H9 (cell line): ENCODE measurements around the gene ESRRA. TPM values are rescaled to one million over a fixed set of nuclear protein-coding genes. Genes with fewer than 3 reads are reported as not detected.

ENCODE experiments used
- DNase-seq: peaks from one replicate; pipeline ENCODE4 v3.0.0-alpha.2; 2017
- H2AFZ ChIP-seq: one replicate; pipeline ENCODE4 v1.6.1; 2013; ENCODE audit warnings: mild to moderate bottlenecking, low read length, control low read depth, moderate library complexity
- H2AK5ac ChIP-seq: 2 replicates; pipeline ENCODE4 v1.6.1; 2013; ENCODE audit warnings: low read length, control low read depth, mixed read lengths; ENCODE audit not compliant: insufficient read length
- H2BK120ac ChIP-seq: one replicate; pipeline ENCODE4 v1.6.1; 2013; ENCODE audit warnings: low read depth, mild to moderate bottlenecking, low read length, control low read depth, inconsistent platforms; ENCODE audit not compliant: poor library complexity, severe bottlenecking
- H2BK12ac ChIP-seq: 2 replicates; pipeline ENCODE4 v1.6.1; 2013; ENCODE audit warnings: low read length, control low read depth, mixed read lengths, low read depth; ENCODE audit not compliant: insufficient read length
- H2BK15ac ChIP-seq: 2 replicates; pipeline ENCODE4 v1.6.1; 2013; ENCODE audit warnings: low read depth, low read length, control low read depth
- H2BK20ac ChIP-seq: one replicate; pipeline ENCODE4 v1.6.1; 2013; ENCODE audit warnings: low read depth, mild to moderate bottlenecking, low read length, control low read depth, inconsistent platforms; ENCODE audit not compliant: poor library complexity, severe bottlenecking
- H2BK5ac ChIP-seq: 2 replicates; pipeline ENCODE4 v1.6.1; 2013; ENCODE audit warnings: low read length, control low read depth, mixed read lengths; ENCODE audit not compliant: insufficient read length
- H3K14ac ChIP-seq: 2 replicates; pipeline ENCODE4 v1.6.1; 2013; ENCODE audit warnings: low read length, control low read depth; ENCODE audit not compliant: insufficient read depth
- H3K18ac ChIP-seq: 2 replicates; pipeline ENCODE4 v1.6.1; 2013; ENCODE audit warnings: low read depth, mild to moderate bottlenecking, mixed read lengths, low read length, control low read depth; ENCODE audit not compliant: insufficient read length
- H3K23ac ChIP-seq: 2 replicates; pipeline ENCODE4 v1.6.1; 2013; ENCODE audit warnings: low read length, control low read depth, mixed read lengths, low read depth; ENCODE audit not compliant: insufficient read length
- H3K23me2 ChIP-seq: 2 replicates; pipeline ENCODE4 v1.6.1; 2013; ENCODE audit warnings: low read depth, mild to moderate bottlenecking, mixed read lengths, low read length, control low read depth; ENCODE audit not compliant: insufficient read length, poor library complexity, severe bottlenecking
- H3K27ac ChIP-seq: 2 replicates; pipeline ENCODE4 v1.5.1; 2013; ENCODE audit warnings: low read length, control low read depth, mixed read lengths, low read depth; ENCODE audit not compliant: insufficient read length
- H3K27me3 ChIP-seq: 2 replicates; pipeline ENCODE4 v1.6.1; 2013; ENCODE audit warnings: low read length, control low read depth, inconsistent platforms; ENCODE audit not compliant: insufficient read depth
- H3K4ac ChIP-seq: 2 replicates; pipeline ENCODE4 v1.6.1; 2013; ENCODE audit warnings: low read depth, mild to moderate bottlenecking, control low read depth, inconsistent platforms, low read length, moderate library complexity
- H3K4me1 ChIP-seq: 2 replicates; pipeline ENCODE4 v1.6.1; 2013; ENCODE audit warnings: low read length, control low read depth, inconsistent platforms; ENCODE audit not compliant: insufficient read depth
- H3K4me2 ChIP-seq: 2 replicates; pipeline ENCODE4 v1.6.1; 2013; ENCODE audit warnings: low read length, control low read depth, mixed read lengths; ENCODE audit not compliant: insufficient read length, insufficient read depth
- H3K56ac ChIP-seq: 2 replicates; pipeline ENCODE4 v1.6.1; 2013; ENCODE audit warnings: low read depth, mild to moderate bottlenecking, mixed read lengths, low read length, control low read depth; ENCODE audit not compliant: insufficient read length
- H3K79me1 ChIP-seq: 2 replicates; pipeline ENCODE4 v1.6.1; 2013; ENCODE audit warnings: low read depth, mild to moderate bottlenecking, moderate library complexity, low read length, control low read depth, inconsistent platforms; ENCODE audit not compliant: insufficient read depth, poor library complexity, severe bottlenecking
- H3K79me2 ChIP-seq: 2 replicates; pipeline ENCODE4 v1.6.1; 2013; ENCODE audit warnings: low read length, control low read depth, inconsistent platforms; ENCODE audit not compliant: insufficient read depth
- H3K9ac ChIP-seq: 2 replicates; pipeline ENCODE4 v1.6.1; 2013; ENCODE audit warnings: low read length, control low read depth, mixed read lengths; ENCODE audit not compliant: insufficient read length; ENCODE audit errors: extremely low read depth
- H3K9me3 ChIP-seq: one replicate; pipeline ENCODE4 v1.6.1; 2013; ENCODE audit warnings: low read depth, low read length, inconsistent platforms; ENCODE audit not compliant: control insufficient read depth
- H3T11ph ChIP-seq: one replicate; pipeline ENCODE4 v1.6.1; 2013; ENCODE audit warnings: mild to moderate bottlenecking, low read length, control low read depth, inconsistent platforms
- H4K20me1 ChIP-seq: one replicate; pipeline ENCODE4 v1.6.1; 2013; ENCODE audit not compliant: control insufficient read depth, insufficient read length, insufficient read depth
- H4K5ac ChIP-seq: 2 replicates; pipeline ENCODE4 v1.6.1; 2013; ENCODE audit warnings: low read depth, mild to moderate bottlenecking, mixed read lengths, low read length, control low read depth; ENCODE audit not compliant: insufficient read length
- H4K8ac ChIP-seq: replicated peaks from 2 replicates; pipeline ENCODE4 v1.6.1; 2013; ENCODE audit warnings: low read length, control low read depth, mixed read lengths, low read depth; ENCODE audit not compliant: insufficient read length
- H4K91ac ChIP-seq: 2 replicates; pipeline ENCODE4 v1.6.1; 2013; ENCODE audit warnings: low read depth, mild to moderate bottlenecking, moderate library complexity, mixed read lengths, low read length, control low read depth; ENCODE audit not compliant: insufficient read length
- H3K27ac Mint-ChIP-seq, 3 experiments: 2 replicates in 2 of 3; 3 replicates in 1 of 3; pipeline ENCODE4 v1.8.0; 2020 to 2021; ENCODE audit warnings: mixed read lengths in 3 of 3, mild to moderate bottlenecking in 1 of 3, moderate library complexity in 1 of 3
- H3K27me3 Mint-ChIP-seq: 2 replicates; pipeline ENCODE4 v1.8.0; 2021; ENCODE audit warnings: low read depth, mild to moderate bottlenecking, moderate library complexity, mixed read lengths
- H3K36me3 Mint-ChIP-seq, 3 experiments: 2 replicates in 2 of 3; 3 replicates in 1 of 3; pipeline ENCODE4 v1.8.0; 2020 to 2021; ENCODE audit warnings: low read depth in 3 of 3, mixed read lengths in 3 of 3; ENCODE audit not compliant: insufficient read depth in 1 of 3
- H3K4me1 Mint-ChIP-seq, 2 experiments: 2 replicates each; pipeline ENCODE4 v1.8.0; 2020; ENCODE audit warnings: mixed read lengths in 2 of 2
- H3K4me3 Mint-ChIP-seq, 2 experiments: 2 replicates in 1 of 2; 3 replicates in 1 of 2; pipeline ENCODE4 v1.8.0; 2020 to 2021; ENCODE audit warnings: mild to moderate bottlenecking in 2 of 2, mixed read lengths in 2 of 2, moderate library complexity in 1 of 2
- H3K9me3 Mint-ChIP-seq, 2 experiments: 2 replicates in 1 of 2; 3 replicates in 1 of 2; pipeline ENCODE4 v1.8.0; 2020; ENCODE audit warnings: mild to moderate bottlenecking in 2 of 2, mixed read lengths in 2 of 2, moderate library complexity in 1 of 2
- CTCF ChIP-seq: fragments of 200-600 bp; sonication (generic); conservative IDR thresholded peaks from 3 replicates; pipeline ENCODE4 v1.8.0; 2021; ENCODE audit warnings: antibody characterized with exemption, mild to moderate bottlenecking
- WGBS: extraction: QIAGEN DNeasy Blood & Tissue Kit; methylation state at CpG from one replicate; pipeline ENCODE4 v1.1.7; 2013; ENCODE audit warnings: missing lambda C conversion rate, low lambda C conversion rate, mixed read lengths; ENCODE audit not compliant: insufficient read length; ENCODE audit errors: extremely low coverage; 5-methylcytosine and 5-hydroxymethylcytosine counted together
- total RNA-seq: library from RNA; stranded (reverse); gene quantifications from 2 replicates; pipeline ENCODE4 v1.2.1, GENCODE V29; 2021

The ESRRA gene
- total RNA-seq, 1 experiment from 2014 or later = 42.3 TPM

- no peak overlapping the region for H3K14ac ChIP-seq
- no peak overlapping the region for H3K56ac ChIP-seq
- no peaks in the 10 kb centered on the region for H3K79me2 ChIP-seq
- no peak overlapping the region for H3K4me3 Mint-ChIP-seq
- no peaks in the 10 kb centered on the region for H4K20me1 ChIP-seq
- no peak overlapping the region for H2BK20ac ChIP-seq
- H3T11ph ChIP-seq = no peak overlapping the region
- H2BK120ac ChIP-seq = no peak overlapping the region
- no peaks in the 10 kb centered on the region; a peak in 2 of 5 replicates for H3K9me3 Mint-ChIP-seq
- no peak overlapping the region for H3K27ac ChIP-seq
- WGBS = no CpG with 5 or more reads among the region's 13 CpGs
- H3K4ac ChIP-seq = no peak overlapping the region
- DNase-seq = no peak
- H3K9me3 ChIP-seq = no peaks in the 10 kb centered on the region
- peaks cover 39% of the 10 kb centered on the region for H3K27me3 ChIP-seq
- H2BK5ac ChIP-seq = no peak overlapping the region
- no peak overlapping the region for H4K91ac ChIP-seq
- no peak overlapping the region for H3K18ac ChIP-seq
- H2BK12ac ChIP-seq = no peak overlapping the region
- H3K79me1 ChIP-seq = no peaks in the 10 kb centered on the region
- H3K27ac Mint-ChIP-seq = no peak overlapping the region
- no peaks in the 10 kb centered on the region for H3K4me1 ChIP-seq
- H2BK15ac ChIP-seq = no peak overlapping the region
- H4K5ac ChIP-seq = no peak overlapping the region
- H2AFZ ChIP-seq = no peak overlapping the region
- peaks cover 52% of the 10 kb centered on the region for H3K27me3 Mint-ChIP-seq
- H3K9ac ChIP-seq = no peak overlapping the region
- H4K8ac ChIP-seq = no peak overlapping the region
- peaks cover 12 to 15% of the 10 kb centered on the region in 2 experiments for H3K4me1 Mint-ChIP-seq
- H3K36me3 Mint-ChIP-seq = peaks cover 0 to 2% (median 0%) of the 10 kb centered on the region in 3 experiments; a peak in 3 of 7 replicates
- peaks cover 15% of the 10 kb centered on the region for H3K23me2 ChIP-seq
- no peak overlapping the region for H3K23ac ChIP-seq
- H2AK5ac ChIP-seq = no peak overlapping the region
- no peak overlapping the region for H3K4me2 ChIP-seq
- no peak for TF ChIP-seq CTCF
These were observed 16.2 kb upstream of the ESRRA start for GRCh38 chr11:64289002-64289564.
